VCaP (cell line): ENCODE measurements around the gene KRTAP2-3.
"Not testable (repeated sequence)": the region's sequence is repeated elsewhere in the genome, so short reads cannot be mapped to it uniquely, and the experiment has no call there.

Source experiments
- H3K27ac ChIP-seq: fragments of 450-650 bp; 2 replicates; pipeline ENCODE4 v1.5.1; 2017
- CTCF ChIP-seq: fragments of 450-650 bp; conservative IDR thresholded peaks from 2 replicates; pipeline ENCODE4 v1.5.1; 2017; ENCODE audit warnings: mild to moderate bottlenecking, moderate library complexity

KRTAP2-3 gene

GRCh38 chr17:41060052-41060604, at the start of gene KRTAP2-3:
TSS of gene KRTAP2-3 (minus strand) at chr17:41060114. CDS start at chr17:41060050, 64 bp downstream.
- no peak for TF ChIP-seq CTCF
- H3K27ac ChIP-seq, result no peak within 1 kb of the TSS

GRCh38 chr17:41108728-41109386, 48.9 kb upstream of the KRTAP2-3 start:
- not testable (repeated sequence) for H3K27ac ChIP-seq

- no peak for TF ChIP-seq CTCF
- no peak overlapping the region for H3K27ac ChIP-seq
Measured at GRCh38 chr17:41107941-41108450, 48.1 kb upstream of the KRTAP2-3 start.

GRCh38 chr17:41105347-41105746, 45.4 kb upstream of the KRTAP2-3 start, which contains the start of gene KRTAP4-9:
TSS of gene KRTAP4-9 (plus strand) at chr17:41105389. CDS start at chr17:41105389, 0 bp downstream.
- not testable (repeated sequence) for H3K27ac ChIP-seq

GRCh38 chr17:41104386-41105038, 44.6 kb upstream of the KRTAP2-3 start:
- H3K27ac ChIP-seq, result not testable (repeated sequence)

- no peak for TF ChIP-seq CTCF
- H3K27ac ChIP-seq, result no peak overlapping the region
Measured at GRCh38 chr17:41103896-41104295, 44.0 kb upstream of the KRTAP2-3 start.

- no peak within 1 kb of the TSS for H3K27ac ChIP-seq
- TF ChIP-seq CTCF, result no peak
Measured at GRCh38 chr17:41101586-41102259, 41.8 kb upstream of the KRTAP2-3 start, which contains the start of gene KRTAP4-16. TSS of gene KRTAP4-16 (minus strand) at chr17:41102209. CDS start at chr17:41102209, 0 bp downstream.

- not testable (repeated sequence) for H3K27ac ChIP-seq
Measured at GRCh38 chr17:41099682-41100480, 40.0 kb upstream of the KRTAP2-3 start.

- H3K27ac ChIP-seq, result no peak overlapping the region
Measured at GRCh38 chr17:41098481-41098880, 38.6 kb upstream of the KRTAP2-3 start.

More at GRCh38 chr17:41098481-41098880, 38.6 kb upstream of the KRTAP2-3 start:
- no peak for TF ChIP-seq CTCF
